Measurements from ENCODE around the gene COL9A2.

Gene COL9A2

GRCh38 chr1:40303051-40303771 lies 13.9 kb downstream of the COL9A2 start:
- no peak for DNase-seq (ENCODE audit: low read depth)

- DNase-seq (ENCODE audit: low read depth), result no peak
Measured at GRCh38 chr1:40302475-40302874, 14.6 kb downstream of the COL9A2 start.

GRCh38 chr1:40301541-40302299 lies 15.4 kb downstream of the COL9A2 start:
- DNase-seq (ENCODE audit: low read depth), result no peak

- no peak for DNase-seq (ENCODE audit: low read depth)
Measured at GRCh38 chr1:40301066-40301465, 16.0 kb downstream of the COL9A2 start.

GRCh38 chr1:40300651-40301050 lies 16.4 kb downstream of the COL9A2 start:
- no peak for DNase-seq (ENCODE audit: low read depth)

GRCh38 chr1:40300249-40300567 lies 16.9 kb downstream of the COL9A2 start:
- no peak for DNase-seq (ENCODE audit: low read depth)

- no peak for DNase-seq (ENCODE audit: low read depth)
Measured at GRCh38 chr1:40299366-40300248, 17.5 kb downstream of the COL9A2 start.

- DNase-seq (ENCODE audit: low read depth), result no peak
Measured at GRCh38 chr1:40291293-40291692, 25.8 kb downstream of the COL9A2 start.

GRCh38 chr1:40281853-40282252 lies 35.2 kb downstream of the COL9A2 start:
- no peak for DNase-seq (ENCODE audit: low read depth)

GRCh38 chr1:40276122-40276521 lies 41.0 kb downstream of the COL9A2 start:
- no peak for DNase-seq (ENCODE audit: low read depth)

- DNase-seq (ENCODE audit: low read depth), result no peak
Measured at GRCh38 chr1:40274331-40274730, 42.8 kb downstream of the COL9A2 start.

- no peak for DNase-seq (ENCODE audit: low read depth)
Measured at GRCh38 chr1:40273547-40274166, 43.4 kb downstream of the COL9A2 start.

- no peak for DNase-seq (ENCODE audit: low read depth)
Measured at GRCh38 chr1:40272653-40273213, 44.4 kb downstream of the COL9A2 start.

GRCh38 chr1:40270152-40270834 lies 46.8 kb downstream of the COL9A2 start:
- DNase-seq (ENCODE audit: low read depth), result no peak

- no peak for DNase-seq (ENCODE audit: low read depth)
Measured at GRCh38 chr1:40268211-40268610, 48.9 kb downstream of the COL9A2 start.

GRCh38 chr1:40267767-40268187 lies 49.3 kb downstream of the COL9A2 start:
- no peak for DNase-seq (ENCODE audit: low read depth)

GRCh38 chr1:40266786-40267535 lies 50.1 kb downstream of the COL9A2 start:
- no peak for DNase-seq (ENCODE audit: low read depth)

- no peak for DNase-seq (ENCODE audit: low read depth)
Measured at GRCh38 chr1:40265919-40266318, 51.2 kb downstream of the COL9A2 start.

- no peak for DNase-seq (ENCODE audit: low read depth)
Measured at GRCh38 chr1:40265298-40265697, 51.8 kb downstream of the COL9A2 start.

- peak; percentile 24 for DNase-seq (ENCODE audit: low read depth)
Measured at GRCh38 chr1:40264354-40264781, 52.7 kb downstream of the COL9A2 start.

- no peak for DNase-seq (ENCODE audit: low read depth)
Measured at GRCh38 chr1:40258445-40258769, 58.7 kb downstream of the COL9A2 start.
